ENCODE measurements around the gene PTPN9.
"Not testable (repeated sequence)": the region's sequence is repeated elsewhere in the genome, so short reads cannot be mapped to it uniquely, and the experiment has no call there.

GRCh38 chr15:75582943-75583342, 3.8 kb upstream of the PTPN9 start:
- TF ChIP-seq, protein P1, sequence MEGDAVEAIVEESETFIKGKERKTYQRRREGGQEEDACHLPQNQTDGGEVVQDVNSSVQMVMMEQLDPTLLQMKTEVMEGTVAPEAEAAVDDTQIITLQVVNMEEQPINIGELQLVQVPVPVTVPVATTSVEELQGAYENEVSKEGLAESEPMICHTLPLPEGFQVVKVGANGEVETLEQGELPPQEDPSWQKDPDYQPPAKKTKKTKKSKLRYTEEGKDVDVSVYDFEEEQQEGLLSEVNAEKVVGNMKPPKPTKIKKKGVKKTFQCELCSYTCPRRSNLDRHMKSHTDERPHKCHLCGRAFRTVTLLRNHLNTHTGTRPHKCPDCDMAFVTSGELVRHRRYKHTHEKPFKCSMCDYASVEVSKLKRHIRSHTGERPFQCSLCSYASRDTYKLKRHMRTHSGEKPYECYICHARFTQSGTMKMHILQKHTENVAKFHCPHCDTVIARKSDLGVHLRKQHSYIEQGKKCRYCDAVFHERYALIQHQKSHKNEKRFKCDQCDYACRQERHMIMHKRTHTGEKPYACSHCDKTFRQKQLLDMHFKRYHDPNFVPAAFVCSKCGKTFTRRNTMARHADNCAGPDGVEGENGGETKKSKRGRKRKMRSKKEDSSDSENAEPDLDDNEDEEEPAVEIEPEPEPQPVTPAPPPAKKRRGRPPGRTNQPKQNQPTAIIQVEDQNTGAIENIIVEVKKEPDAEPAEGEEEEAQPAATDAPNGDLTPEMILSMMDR (IDR thresholded peaks at IDR 0.05), result not testable (repeated sequence)
- TF ChIP-seq EZH2phosphoT487 (IDR thresholded peaks at IDR 0.05), result not testable (repeated sequence)

All from neural progenitor cell (in vitro differentiated cells).